ENCODE data around the gene CARS2.

CARS2 gene

GRCh38 chr13:110652764-110653163, 53.2 kb downstream of the CARS2 start:
- DNase-seq (ENCODE audit: low read depth in 2 of 2), result no peak

- no peak for DNase-seq (ENCODE audit: low read depth in 2 of 2)
Observed at GRCh38 chr13:110652231-110652730, 53.6 kb downstream of the CARS2 start.

GRCh38 chr13:110651726-110652230, 54.1 kb downstream of the CARS2 start:
- DNase-seq (ENCODE audit: low read depth in 2 of 2), result no peak

- DNase-seq (ENCODE audit: low read depth in 2 of 2), result no peak
Observed at GRCh38 chr13:110651271-110651670, 54.6 kb downstream of the CARS2 start.

GRCh38 chr13:110650436-110650835, 55.5 kb downstream of the CARS2 start:
- DNase-seq (ENCODE audit: low read depth in 2 of 2), result no peak

- no peak for DNase-seq (ENCODE audit: low read depth in 2 of 2)
Observed at GRCh38 chr13:110649551-110649950, 56.4 kb downstream of the CARS2 start.

- DNase-seq (ENCODE audit: low read depth in 2 of 2), result no peak
Observed at GRCh38 chr13:110648848-110649421, 57.0 kb downstream of the CARS2 start.

- DNase-seq (ENCODE audit: low read depth in 2 of 2), result no peak
Observed at GRCh38 chr13:110648146-110648819, 57.6 kb downstream of the CARS2 start.

- no peak for DNase-seq (ENCODE audit: low read depth in 2 of 2)
Observed at GRCh38 chr13:110647365-110647737, 58.6 kb downstream of the CARS2 start.

- no peak for DNase-seq (ENCODE audit: low read depth in 2 of 2)
Observed at GRCh38 chr13:110646442-110647364, 59.2 kb downstream of the CARS2 start.

- DNase-seq (ENCODE audit: low read depth in 2 of 2), result no peak
Observed at GRCh38 chr13:110645750-110646149, 60.2 kb downstream of the CARS2 start.

- DNase-seq (ENCODE audit: low read depth in 2 of 2), result no peak
Observed at GRCh38 chr13:110644892-110645521, 60.9 kb downstream of the CARS2 start.

GRCh38 chr13:110643768-110644421, 62.0 kb downstream of the CARS2 start:
- DNase-seq (ENCODE audit: low read depth in 2 of 2), result no peak

- DNase-seq (ENCODE audit: low read depth in 2 of 2), result no peak
Observed at GRCh38 chr13:110643324-110643723, 62.6 kb downstream of the CARS2 start.

- no peak for DNase-seq (ENCODE audit: low read depth in 2 of 2)
Observed at GRCh38 chr13:110642291-110642981, 63.5 kb downstream of the CARS2 start.

- DNase-seq (ENCODE audit: low read depth in 2 of 2), result no peak
Observed at GRCh38 chr13:110641055-110642015, 64.6 kb downstream of the CARS2 start.

- no peak for DNase-seq (ENCODE audit: low read depth in 2 of 2)
Observed at GRCh38 chr13:110640591-110641029, 65.3 kb downstream of the CARS2 start.

GRCh38 chr13:110639935-110640334, 66.0 kb downstream of the CARS2 start:
- DNase-seq (ENCODE audit: low read depth in 2 of 2), result no peak

Data from fibroblast of skin of left biceps (primary cell).